GM12878 (cell line): ENCODE results near the gene CRKL. TPM values are rescaled to one million over a fixed set of nuclear protein-coding genes. Genes with fewer than 3 reads are reported as not detected.

Experiments
- BMI1 ChIP-seq: fragments of 450-650 bp; IDR thresholded peaks from 2 replicates; pipeline ENCODE4 v1.6.1; 2016; ENCODE audit warnings: mild to moderate bottlenecking, moderate library complexity, borderline replicate concordance
- CREB1 ChIP-seq: IDR thresholded peaks from 2 replicates; pipeline ENCODE4 v1.6.1; 2012; ENCODE audit warnings: low read depth, mild to moderate bottlenecking, inconsistent platforms
- CUX1 ChIP-seq: IDR thresholded peaks from 2 replicates; pipeline ENCODE4 v1.6.1; 2012; ENCODE audit warnings: improper control_type of control experiment, low read depth, low read length; ENCODE audit not compliant: insufficient replicate concordance
- KAT2A ChIP-seq: conservative IDR thresholded peaks from 2 replicates; pipeline ENCODE4 v1.6.1; 2011; ENCODE audit warnings: low read depth, low read length; ENCODE audit not compliant: control insufficient read depth
- SUPT20H ChIP-seq: IDR thresholded peaks from 2 replicates; pipeline ENCODE4 v1.6.1; 2011; ENCODE audit warnings: low read depth, mild to moderate bottlenecking, low read length, moderate library complexity, borderline replicate concordance; ENCODE audit not compliant: control insufficient read depth
- ZBTB4 ChIP-seq: fragments of 450-650 bp; formaldehyde crosslinking; IDR thresholded peaks from 2 replicates; pipeline ENCODE4 v1.4.0; 2022; ENCODE audit warnings: mild to moderate bottlenecking, moderate library complexity
- polyA plus RNA-seq, 11 experiments: library from polyadenylated mRNA; depleted of rRNA in 4 of 11; unstranded in 6 of 11; stranded (reverse) in 5 of 11; fragments of >200 nt; fragmentation: Nextera tagmentation in 4 of 11; fragmentation: Illumina TruSeq in 1 of 11; extraction: Ambion mirVana in 4 of 11; extraction: Trizol in 1 of 11; gene quantifications; 1 replicate in 1 of 11; 2 replicates in 10 of 11; pipeline versions ENCODE4 v1.2.1 to v1.2.3, GENCODE V29; 2011 to 2016; ENCODE audit warnings: inconsistent platforms in 2 of 11, missing spikeins in 2 of 11, low read depth in 1 of 11
- total RNA-seq, 4 experiments: library from RNA; depleted of rRNA in 3 of 4; stranded (reverse); fragments of >200 nt in 3 of 4; fragmentation: Illumina TruSeq in 1 of 4; extraction: Trizol in 1 of 4; gene quantifications; 2 replicates each; pipeline versions ENCODE4 v1.2.1 to v1.2.3, GENCODE V29; 2013 to 2021

The CRKL gene
- total and polyA plus RNA-seq, 10 of the 15 experiments (the other 5 are each of a cell fraction or from before 2014, with no cell fraction given), result 12.6 to 61.2 (median 32.7) TPM

GRCh38 chr22:20967697-20968211 lies 50.5 kb downstream of the CRKL start (continued):
- no peak for TF ChIP-seq CUX1
- no peak for TF ChIP-seq ZBTB4
- TF ChIP-seq CREB1, result no peak
- no peak for TF ChIP-seq BMI1
- no peak for TF ChIP-seq KAT2A
- TF ChIP-seq SUPT20H, result no peak
